OCI-LY3 (cell line): ENCODE measurements around the gene RAD18.

Source experiments
- EZH2phosphoT487 ChIP-seq: fragments of 200-600 bp; shearing (Covaris generic); IDR thresholded peaks from 2 replicates; pipeline ENCODE4 v1.6.1; 2018; ENCODE audit warnings: antibody characterized with exemption, mixed run types, low read depth
- TF ChIP-seq, protein P1 (sequence below): fragments of 200-600, 300-600 bp; sonication (generic); IDR thresholded peaks from 2 replicates; pipeline ENCODE4 v1.5.1; 2014; ENCODE audit warnings: antibody characterized with exemption, low read length, low read depth

DNA sequence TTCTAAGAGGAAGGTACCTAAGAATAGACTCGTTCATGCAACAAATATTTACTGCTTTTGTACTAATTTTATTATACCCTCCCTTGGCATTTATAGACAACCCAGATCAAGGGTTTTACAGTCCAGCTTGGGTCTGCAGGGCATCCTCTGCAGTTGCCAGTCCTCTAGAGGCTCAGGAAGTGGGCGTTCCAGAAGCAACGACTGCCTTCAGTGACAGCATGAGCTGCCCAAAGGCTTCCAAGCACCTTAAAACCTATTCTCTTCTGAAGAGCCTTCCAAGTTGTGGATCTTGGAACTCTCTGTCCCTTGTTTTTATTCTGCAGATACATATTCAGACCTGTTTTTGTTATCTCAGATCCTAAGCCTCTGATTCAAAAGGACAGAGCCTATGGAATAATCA lies 95.6 kb downstream of the RAD18 start:
- TF ChIP-seq, protein P1, sequence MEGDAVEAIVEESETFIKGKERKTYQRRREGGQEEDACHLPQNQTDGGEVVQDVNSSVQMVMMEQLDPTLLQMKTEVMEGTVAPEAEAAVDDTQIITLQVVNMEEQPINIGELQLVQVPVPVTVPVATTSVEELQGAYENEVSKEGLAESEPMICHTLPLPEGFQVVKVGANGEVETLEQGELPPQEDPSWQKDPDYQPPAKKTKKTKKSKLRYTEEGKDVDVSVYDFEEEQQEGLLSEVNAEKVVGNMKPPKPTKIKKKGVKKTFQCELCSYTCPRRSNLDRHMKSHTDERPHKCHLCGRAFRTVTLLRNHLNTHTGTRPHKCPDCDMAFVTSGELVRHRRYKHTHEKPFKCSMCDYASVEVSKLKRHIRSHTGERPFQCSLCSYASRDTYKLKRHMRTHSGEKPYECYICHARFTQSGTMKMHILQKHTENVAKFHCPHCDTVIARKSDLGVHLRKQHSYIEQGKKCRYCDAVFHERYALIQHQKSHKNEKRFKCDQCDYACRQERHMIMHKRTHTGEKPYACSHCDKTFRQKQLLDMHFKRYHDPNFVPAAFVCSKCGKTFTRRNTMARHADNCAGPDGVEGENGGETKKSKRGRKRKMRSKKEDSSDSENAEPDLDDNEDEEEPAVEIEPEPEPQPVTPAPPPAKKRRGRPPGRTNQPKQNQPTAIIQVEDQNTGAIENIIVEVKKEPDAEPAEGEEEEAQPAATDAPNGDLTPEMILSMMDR, result no peak
- TF ChIP-seq EZH2phosphoT487, result no peak
